Stimulated activated memory B cell treated with anti-CD40 and anti-IgM and Interleukin-4, amounts not matched to agents 10 μg/mL and 1 μg/mL and 100 μg/mL, for 72 hours (primary cell): ENCODE results near the gene ACSBG1.

Experiments used
- ATAC-seq: fragments of 150-1000 bp; cut with Tn5 transposase; 2 replicates; pipeline ENCODE4 v1.10.0; 2021
- H3K27ac Mint-ChIP-seq: one replicate; pipeline ENCODE4 v1.8.0; 2022; ENCODE audit warnings: mild to moderate bottlenecking, mixed read lengths
- H3K27me3 Mint-ChIP-seq: one replicate; pipeline ENCODE4 v1.8.0; 2022; ENCODE audit warnings: mixed read lengths
- H3K36me3 Mint-ChIP-seq: one replicate; pipeline ENCODE4 v1.8.0; 2022; ENCODE audit warnings: mixed read lengths
- H3K4me1 Mint-ChIP-seq: one replicate; pipeline ENCODE4 v1.8.0; 2022; ENCODE audit warnings: mixed read lengths
- H3K4me3 Mint-ChIP-seq: one replicate; pipeline ENCODE4 v1.8.0; 2022; ENCODE audit warnings: mild to moderate bottlenecking, moderate library complexity, mixed read lengths
- H3K9me3 Mint-ChIP-seq: one replicate; pipeline ENCODE4 v1.8.0; 2022; ENCODE audit warnings: mixed read lengths

Gene ACSBG1

GRCh38 chr15:78241017-78241416 is 6.7 kb upstream of the ACSBG1 start:
- H3K27me3 Mint-ChIP-seq, result peaks cover 28% of the 10 kb centered on the region
- no peak overlapping the region for H3K4me3 Mint-ChIP-seq
- H3K9me3 Mint-ChIP-seq, result no peaks in the 10 kb centered on the region
- H3K4me1 Mint-ChIP-seq, result no peaks in the 10 kb centered on the region
- ATAC-seq, result peak; percentile 82
- H3K36me3 Mint-ChIP-seq, result no peaks in the 10 kb centered on the region
- H3K27ac Mint-ChIP-seq, result no peak overlapping the region

- Mint-ChIP-seq H3K36me3 (no peaks in the 10 kb centered on the region), H3K9me3 (no peaks in the 10 kb centered on the region), H3K4me3 (no peak overlapping the region), H3K27ac (no peak overlapping the region), H3K4me1 (no peaks in the 10 kb centered on the region), H3K27me3 (peaks cover 36% of the 10 kb centered on the region)
- ATAC-seq, result no peak
Observed at GRCh38 chr15:78239811-78240210, 5.4 kb upstream of the ACSBG1 start.

- no peak overlapping the region for H3K4me3 Mint-ChIP-seq
- H3K36me3 Mint-ChIP-seq, result no peaks in the 10 kb centered on the region
- H3K27ac Mint-ChIP-seq, result no peak overlapping the region
- no peak for ATAC-seq
- H3K9me3 Mint-ChIP-seq, result no peaks in the 10 kb centered on the region
- H3K27me3 Mint-ChIP-seq, result peaks cover 37% of the 10 kb centered on the region
- no peaks in the 10 kb centered on the region for H3K4me1 Mint-ChIP-seq
Observed at GRCh38 chr15:78237146-78237545, 2.8 kb upstream of the ACSBG1 start.

- Mint-ChIP-seq H3K4me3 (no peak overlapping the region), H3K4me1 (no peaks in the 10 kb centered on the region), H3K36me3 (no peaks in the 10 kb centered on the region), H3K27ac (no peak overlapping the region), H3K9me3 (no peaks in the 10 kb centered on the region), H3K27me3 (peaks cover 34% of the 10 kb centered on the region)
- no peak for ATAC-seq
Observed at GRCh38 chr15:78236491-78236890, 2.1 kb upstream of the ACSBG1 start.

GRCh38 chr15:78233496-78233895 is 869 bp downstream of the ACSBG1 start:
- Mint-ChIP-seq H3K4me1 (no peaks in the 10 kb centered on the region), H3K9me3 (no peaks in the 10 kb centered on the region), H3K27ac (no peak overlapping the region), H3K36me3 (no peaks in the 10 kb centered on the region), H3K4me3 (no peak overlapping the region), H3K27me3 (peaks cover 34% of the 10 kb centered on the region)
- no peak for ATAC-seq

GRCh38 chr15:78232951-78233350 is 1.4 kb downstream of the ACSBG1 start:
- Mint-ChIP-seq H3K27me3 (peaks cover 34% of the 10 kb centered on the region), H3K36me3 (no peaks in the 10 kb centered on the region), H3K27ac (no peak overlapping the region), H3K4me3 (no peak overlapping the region), H3K9me3 (no peaks in the 10 kb centered on the region), H3K4me1 (no peaks in the 10 kb centered on the region)
- ATAC-seq, result no peak

- Mint-ChIP-seq H3K36me3 (no peaks in the 10 kb centered on the region), H3K4me1 (no peaks in the 10 kb centered on the region), H3K9me3 (no peaks in the 10 kb centered on the region), H3K27me3 (peaks cover 19% of the 10 kb centered on the region), H3K27ac (no peak overlapping the region), H3K4me3 (no peak overlapping the region)
- peak; percentile 29 for ATAC-seq
Observed at GRCh38 chr15:78229431-78230406, 4.6 kb downstream of the ACSBG1 start.

GRCh38 chr15:78228356-78228996 is 5.9 kb downstream of the ACSBG1 start:
- Mint-ChIP-seq H3K36me3 (no peaks in the 10 kb centered on the region), H3K4me1 (no peaks in the 10 kb centered on the region), H3K27ac (no peak overlapping the region), H3K4me3 (no peak overlapping the region), H3K27me3 (peaks cover 6% of the 10 kb centered on the region), H3K9me3 (no peaks in the 10 kb centered on the region)
- ATAC-seq, result no peak

GRCh38 chr15:78225783-78226541 is 8.4 kb downstream of the ACSBG1 start:
- H3K9me3 Mint-ChIP-seq, result no peaks in the 10 kb centered on the region
- no peak for ATAC-seq
- no peaks in the 10 kb centered on the region for H3K27me3 Mint-ChIP-seq
- H3K4me3 Mint-ChIP-seq, result no peak overlapping the region
- no peak overlapping the region for H3K27ac Mint-ChIP-seq
- H3K36me3 Mint-ChIP-seq, result no peaks in the 10 kb centered on the region
- no peaks in the 10 kb centered on the region for H3K4me1 Mint-ChIP-seq

GRCh38 chr15:78224023-78224411 is 10.3 kb downstream of the ACSBG1 start:
- H3K27me3 Mint-ChIP-seq, result no peaks in the 10 kb centered on the region
- no peaks in the 10 kb centered on the region for H3K4me1 Mint-ChIP-seq
- H3K9me3 Mint-ChIP-seq, result no peaks in the 10 kb centered on the region
- H3K4me3 Mint-ChIP-seq, result no peak overlapping the region
- no peak overlapping the region for H3K27ac Mint-ChIP-seq
- H3K36me3 Mint-ChIP-seq, result no peaks in the 10 kb centered on the region
- ATAC-seq, result no peak

GRCh38 chr15:78223396-78224022 is 10.9 kb downstream of the ACSBG1 start:
- no peak for ATAC-seq
- Mint-ChIP-seq H3K4me3 (no peak overlapping the region), H3K27me3 (no peaks in the 10 kb centered on the region), H3K9me3 (no peaks in the 10 kb centered on the region), H3K27ac (no peak overlapping the region), H3K4me1 (no peaks in the 10 kb centered on the region), H3K36me3 (no peaks in the 10 kb centered on the region)

GRCh38 chr15:78222745-78223395 is 11.5 kb downstream of the ACSBG1 start:
- H3K36me3 Mint-ChIP-seq, result no peaks in the 10 kb centered on the region
- H3K27me3 Mint-ChIP-seq, result no peaks in the 10 kb centered on the region
- no peaks in the 10 kb centered on the region for H3K4me1 Mint-ChIP-seq
- H3K9me3 Mint-ChIP-seq, result no peaks in the 10 kb centered on the region
- H3K4me3 Mint-ChIP-seq, result no peak overlapping the region
- ATAC-seq, result no peak
- H3K27ac Mint-ChIP-seq, result no peak overlapping the region

- no peak for ATAC-seq
- H3K4me1 Mint-ChIP-seq, result no peaks in the 10 kb centered on the region
- H3K36me3 Mint-ChIP-seq, result no peaks in the 10 kb centered on the region
- H3K4me3 Mint-ChIP-seq, result no peak overlapping the region
- H3K9me3 Mint-ChIP-seq, result no peaks in the 10 kb centered on the region
- H3K27ac Mint-ChIP-seq, result no peak overlapping the region
- H3K27me3 Mint-ChIP-seq, result peaks cover 3% of the 10 kb centered on the region
Observed at GRCh38 chr15:78220713-78221112, 13.7 kb downstream of the ACSBG1 start.

- Mint-ChIP-seq H3K4me3 (no peak overlapping the region), H3K9me3 (no peaks in the 10 kb centered on the region), H3K36me3 (no peaks in the 10 kb centered on the region), H3K4me1 (no peaks in the 10 kb centered on the region), H3K27me3 (peaks cover 37% of the 10 kb centered on the region), H3K27ac (no peak overlapping the region)
- no peak for ATAC-seq
Observed at GRCh38 chr15:78216276-78217104, 17.9 kb downstream of the ACSBG1 start.
